Measurements from ENCODE around the gene MCF2L. TPM values are rescaled to one million over a fixed set of nuclear protein-coding genes. Genes with fewer than 3 reads are reported as not detected.

Gene MCF2L
- total and polyA plus RNA-seq, 12 donors: 29.6 to 99.8 (median 45.3) TPM

- DNase-seq: peak in 1 of 2 donors; percentile 1
- ATAC-seq: no peak
- intact Hi-C loops (cut with DNase I): no loop called here
- Histone ChIP-seq H3K9me3 (no peaks in the 10 kb centered on the region), H3K27ac (no peak overlapping the region), H3K27me3 (no peaks in the 10 kb centered on the region), H3K4me3 (no peak overlapping the region), H3K4me1 (peaks cover 0 to 28% (median 15%) of the 10 kb centered on the region in 9 donors), H3K36me3 (peaks cover 0 to 35% (median 0%) of the 10 kb centered on the region in 9 donors)
- WGBS, 2 donors: 87 to 92% methylated on average over 14 of the region's 14 CpGs
- no peak for TF ChIP-seq CTCF (IDR thresholded peaks at IDR 0.05)
These were observed 74.9 kb downstream of the MCF2L start for GRCh38 chr13:113043931-113044330.

GRCh38 chr13:113044391-113045114 is 75.5 kb downstream of the MCF2L start:
- intact Hi-C loops (cut with DNase I): no loop called here
- WGBS, 2 donors: 87 to 90% methylated on average over 27 of the region's 27 CpGs
- Histone ChIP-seq H3K27ac (peak overlapping the region in 1 of 10 donors; percentile 27), H3K27me3 (no peaks in the 10 kb centered on the region), H3K36me3 (peaks cover 0 to 31% (median 0%) of the 10 kb centered on the region in 9 donors), H3K4me3 (no peak overlapping the region), H3K9me3 (no peaks in the 10 kb centered on the region), H3K4me1 (peaks cover 0 to 34% (median 21%) of the 10 kb centered on the region in 9 donors)
- DNase-seq (peak in 1 of 2 donors; percentile 2), ATAC-seq (no peak)
- no peak for TF ChIP-seq CTCF (IDR thresholded peaks at IDR 0.05)

- Histone ChIP-seq H3K4me3 (peak overlapping the region in 1 of 10 donors; percentile 7), H3K4me1 (peaks cover 4 to 39% (median 26%) of the 10 kb centered on the region in 9 donors), H3K27me3 (no peaks in the 10 kb centered on the region), H3K27ac (peak overlapping the region in 4 of 10 donors; percentile 10 to 27 (median 18)), H3K36me3 (peaks cover 0 to 25% (median 0%) of the 10 kb centered on the region in 9 donors), H3K9me3 (no peaks in the 10 kb centered on the region)
- peak in 7 of 8 donors; percentile 33 to 66 (median 53) for ATAC-seq
- intact Hi-C loops (cut with DNase I): no loop called here
- DNase-seq: peak in 1 of 2 donors; percentile 25
- TF ChIP-seq CTCF (IDR thresholded peaks at IDR 0.05): no peak
- WGBS, 2 donors: 56 to 72% methylated on average over 32 of the region's 32 CpGs
These were observed 76.5 kb downstream of the MCF2L start for GRCh38 chr13:113045251-113046127.
